H9 (cell line): ENCODE measurements around the gene PHF1. TPM values are rescaled to one million over a fixed set of nuclear protein-coding genes. Genes with fewer than 3 reads are reported as not detected.
A peak's percentile ranks its signal among the peaks of the same experiment; 100 is the strongest.

Experiments used
- DNase-seq: peaks from one replicate; pipeline ENCODE4 v3.0.0-alpha.2; 2017
- H2AFZ ChIP-seq: one replicate; pipeline ENCODE4 v1.6.1; 2013; ENCODE audit warnings: mild to moderate bottlenecking, low read length, control low read depth, moderate library complexity
- H2AK5ac ChIP-seq: 2 replicates; pipeline ENCODE4 v1.6.1; 2013; ENCODE audit warnings: low read length, control low read depth, mixed read lengths; ENCODE audit not compliant: insufficient read length
- H2BK120ac ChIP-seq: one replicate; pipeline ENCODE4 v1.6.1; 2013; ENCODE audit warnings: low read depth, mild to moderate bottlenecking, low read length, control low read depth, inconsistent platforms; ENCODE audit not compliant: poor library complexity, severe bottlenecking
- H2BK12ac ChIP-seq: 2 replicates; pipeline ENCODE4 v1.6.1; 2013; ENCODE audit warnings: low read length, control low read depth, mixed read lengths, low read depth; ENCODE audit not compliant: insufficient read length
- H2BK15ac ChIP-seq: 2 replicates; pipeline ENCODE4 v1.6.1; 2013; ENCODE audit warnings: low read depth, low read length, control low read depth
- H2BK20ac ChIP-seq: one replicate; pipeline ENCODE4 v1.6.1; 2013; ENCODE audit warnings: low read depth, mild to moderate bottlenecking, low read length, control low read depth, inconsistent platforms; ENCODE audit not compliant: poor library complexity, severe bottlenecking
- H2BK5ac ChIP-seq: 2 replicates; pipeline ENCODE4 v1.6.1; 2013; ENCODE audit warnings: low read length, control low read depth, mixed read lengths; ENCODE audit not compliant: insufficient read length
- H3K14ac ChIP-seq: 2 replicates; pipeline ENCODE4 v1.6.1; 2013; ENCODE audit warnings: low read length, control low read depth; ENCODE audit not compliant: insufficient read depth
- H3K18ac ChIP-seq: 2 replicates; pipeline ENCODE4 v1.6.1; 2013; ENCODE audit warnings: low read depth, mild to moderate bottlenecking, mixed read lengths, low read length, control low read depth; ENCODE audit not compliant: insufficient read length
- H3K23ac ChIP-seq: 2 replicates; pipeline ENCODE4 v1.6.1; 2013; ENCODE audit warnings: low read length, control low read depth, mixed read lengths, low read depth; ENCODE audit not compliant: insufficient read length
- H3K23me2 ChIP-seq: 2 replicates; pipeline ENCODE4 v1.6.1; 2013; ENCODE audit warnings: low read depth, mild to moderate bottlenecking, mixed read lengths, low read length, control low read depth; ENCODE audit not compliant: insufficient read length, poor library complexity, severe bottlenecking
- H3K27ac ChIP-seq: 2 replicates; pipeline ENCODE4 v1.5.1; 2013; ENCODE audit warnings: low read length, control low read depth, mixed read lengths, low read depth; ENCODE audit not compliant: insufficient read length
- H3K27me3 ChIP-seq: 2 replicates; pipeline ENCODE4 v1.6.1; 2013; ENCODE audit warnings: low read length, control low read depth, inconsistent platforms; ENCODE audit not compliant: insufficient read depth
- H3K4ac ChIP-seq: 2 replicates; pipeline ENCODE4 v1.6.1; 2013; ENCODE audit warnings: low read depth, mild to moderate bottlenecking, control low read depth, inconsistent platforms, low read length, moderate library complexity
- H3K4me1 ChIP-seq: 2 replicates; pipeline ENCODE4 v1.6.1; 2013; ENCODE audit warnings: low read length, control low read depth, inconsistent platforms; ENCODE audit not compliant: insufficient read depth
- H3K4me2 ChIP-seq: 2 replicates; pipeline ENCODE4 v1.6.1; 2013; ENCODE audit warnings: low read length, control low read depth, mixed read lengths; ENCODE audit not compliant: insufficient read length, insufficient read depth
- H3K56ac ChIP-seq: 2 replicates; pipeline ENCODE4 v1.6.1; 2013; ENCODE audit warnings: low read depth, mild to moderate bottlenecking, mixed read lengths, low read length, control low read depth; ENCODE audit not compliant: insufficient read length
- H3K79me1 ChIP-seq: 2 replicates; pipeline ENCODE4 v1.6.1; 2013; ENCODE audit warnings: low read depth, mild to moderate bottlenecking, moderate library complexity, low read length, control low read depth, inconsistent platforms; ENCODE audit not compliant: insufficient read depth, poor library complexity, severe bottlenecking
- H3K79me2 ChIP-seq: 2 replicates; pipeline ENCODE4 v1.6.1; 2013; ENCODE audit warnings: low read length, control low read depth, inconsistent platforms; ENCODE audit not compliant: insufficient read depth
- H3K9ac ChIP-seq: 2 replicates; pipeline ENCODE4 v1.6.1; 2013; ENCODE audit warnings: low read length, control low read depth, mixed read lengths; ENCODE audit not compliant: insufficient read length; ENCODE audit errors: extremely low read depth
- H3K9me3 ChIP-seq: one replicate; pipeline ENCODE4 v1.6.1; 2013; ENCODE audit warnings: low read depth, low read length, inconsistent platforms; ENCODE audit not compliant: control insufficient read depth
- H3T11ph ChIP-seq: one replicate; pipeline ENCODE4 v1.6.1; 2013; ENCODE audit warnings: mild to moderate bottlenecking, low read length, control low read depth, inconsistent platforms
- H4K20me1 ChIP-seq: one replicate; pipeline ENCODE4 v1.6.1; 2013; ENCODE audit not compliant: control insufficient read depth, insufficient read length, insufficient read depth
- H4K5ac ChIP-seq: 2 replicates; pipeline ENCODE4 v1.6.1; 2013; ENCODE audit warnings: low read depth, mild to moderate bottlenecking, mixed read lengths, low read length, control low read depth; ENCODE audit not compliant: insufficient read length
- H4K8ac ChIP-seq: replicated peaks from 2 replicates; pipeline ENCODE4 v1.6.1; 2013; ENCODE audit warnings: low read length, control low read depth, mixed read lengths, low read depth; ENCODE audit not compliant: insufficient read length
- H4K91ac ChIP-seq: 2 replicates; pipeline ENCODE4 v1.6.1; 2013; ENCODE audit warnings: low read depth, mild to moderate bottlenecking, moderate library complexity, mixed read lengths, low read length, control low read depth; ENCODE audit not compliant: insufficient read length
- H3K27ac Mint-ChIP-seq, 3 experiments: 2 replicates in 2 of 3; 3 replicates in 1 of 3; pipeline ENCODE4 v1.8.0; 2020 to 2021; ENCODE audit warnings: mixed read lengths in 3 of 3, mild to moderate bottlenecking in 1 of 3, moderate library complexity in 1 of 3
- H3K27me3 Mint-ChIP-seq: 2 replicates; pipeline ENCODE4 v1.8.0; 2021; ENCODE audit warnings: low read depth, mild to moderate bottlenecking, moderate library complexity, mixed read lengths
- H3K36me3 Mint-ChIP-seq, 3 experiments: 2 replicates in 2 of 3; 3 replicates in 1 of 3; pipeline ENCODE4 v1.8.0; 2020 to 2021; ENCODE audit warnings: low read depth in 3 of 3, mixed read lengths in 3 of 3; ENCODE audit not compliant: insufficient read depth in 1 of 3
- H3K4me1 Mint-ChIP-seq, 2 experiments: 2 replicates each; pipeline ENCODE4 v1.8.0; 2020; ENCODE audit warnings: mixed read lengths in 2 of 2
- H3K4me3 Mint-ChIP-seq, 2 experiments: 2 replicates in 1 of 2; 3 replicates in 1 of 2; pipeline ENCODE4 v1.8.0; 2020 to 2021; ENCODE audit warnings: mild to moderate bottlenecking in 2 of 2, mixed read lengths in 2 of 2, moderate library complexity in 1 of 2
- H3K9me3 Mint-ChIP-seq, 2 experiments: 2 replicates in 1 of 2; 3 replicates in 1 of 2; pipeline ENCODE4 v1.8.0; 2020; ENCODE audit warnings: mild to moderate bottlenecking in 2 of 2, mixed read lengths in 2 of 2, moderate library complexity in 1 of 2
- CTCF ChIP-seq: fragments of 200-600 bp; sonication (generic); conservative IDR thresholded peaks from 3 replicates; pipeline ENCODE4 v1.8.0; 2021; ENCODE audit warnings: antibody characterized with exemption, mild to moderate bottlenecking
- WGBS: extraction: QIAGEN DNeasy Blood & Tissue Kit; methylation state at CpG from one replicate; pipeline ENCODE4 v1.1.7; 2013; ENCODE audit warnings: missing lambda C conversion rate, low lambda C conversion rate, mixed read lengths; ENCODE audit not compliant: insufficient read length; ENCODE audit errors: extremely low coverage; 5-methylcytosine and 5-hydroxymethylcytosine counted together
- total RNA-seq: library from RNA; stranded (reverse); gene quantifications from 2 replicates; pipeline ENCODE4 v1.2.1, GENCODE V29; 2021

PHF1 gene
- total RNA-seq, 1 experiment from 2014 or later, result 56.8 TPM

- no peaks in the 10 kb centered on the region for H3K27me3 ChIP-seq
- no peak overlapping the region for H2AK5ac ChIP-seq
- peaks cover 3% of the 10 kb centered on the region for H3K79me1 ChIP-seq
- H3K4ac ChIP-seq, result no peak overlapping the region
- H2BK120ac ChIP-seq, result no peak overlapping the region
- H2BK15ac ChIP-seq, result no peak overlapping the region
- H3T11ph ChIP-seq, result no peak overlapping the region
- H2BK5ac ChIP-seq, result no peak overlapping the region
- peaks cover 28 to 46% (median 43%) of the 10 kb centered on the region in 3 experiments for H3K36me3 Mint-ChIP-seq
- WGBS, result 100% methylated on average over 1 of the region's 6 CpGs
- H3K56ac ChIP-seq, result no peak overlapping the region
- H3K18ac ChIP-seq, result no peak overlapping the region
- H3K14ac ChIP-seq, result no peak overlapping the region
- H4K20me1 ChIP-seq, result no peaks in the 10 kb centered on the region
- peaks cover 70 to 74% of the 10 kb centered on the region in 2 experiments for H3K4me1 Mint-ChIP-seq
- peaks cover 25% of the 10 kb centered on the region for H3K23me2 ChIP-seq
- no peak overlapping the region for H2BK20ac ChIP-seq
- peak overlapping the region; percentile 91 to 98 for H3K4me3 Mint-ChIP-seq
- peak overlapping the region; percentile 49 to 88 (median 58); a peak in 5 of 7 replicates for H3K27ac Mint-ChIP-seq
- H4K91ac ChIP-seq, result no peak overlapping the region
- H4K8ac ChIP-seq, result no peak overlapping the region
- H4K5ac ChIP-seq, result no peak overlapping the region
- H2BK12ac ChIP-seq, result no peak overlapping the region
- no peak for TF ChIP-seq CTCF
- H3K9me3 ChIP-seq, result no peaks in the 10 kb centered on the region
- no peak overlapping the region for H3K23ac ChIP-seq
- no peak for DNase-seq
- peaks cover 5% of the 10 kb centered on the region for H3K4me1 ChIP-seq
- H3K9ac ChIP-seq, result peak overlapping the region; percentile 45
- H3K4me2 ChIP-seq, result peak overlapping the region; percentile 67
- H3K79me2 ChIP-seq, result peaks cover 12% of the 10 kb centered on the region; the same call in 1 of the 2 replicates
- H2AFZ ChIP-seq, result no peak overlapping the region
- H3K27ac ChIP-seq, result no peak overlapping the region
- peaks cover 1% of the 10 kb centered on the region for H3K27me3 Mint-ChIP-seq
- H3K9me3 Mint-ChIP-seq, result no peaks in the 10 kb centered on the region; a peak in 1 of 5 replicates
Measured at GRCh38 chr6:33420491-33421343, 9.9 kb downstream of the PHF1 start.
